Lower lobe of right lung (tissue), 2 donors: ENCODE data around the gene BEND7. TPM values are rescaled to one million over a fixed set of nuclear protein-coding genes. Genes with fewer than 3 reads are reported as not detected.

Experiments
- ATAC-seq, 2 donors: fragments of 200-7000 bp; cut with Tn5 transposase; one replicate each; pipeline ENCODE4 v1.9.1; 2020 to 2022; ENCODE audit warnings: mild to moderate bottlenecking in 2 of 2, moderate library complexity in 2 of 2
- DNase-seq: peaks from one replicate; pipeline ENCODE4 v3.0.0-alpha.2; 2020
- H3K27ac ChIP-seq: fragments of 200-600 bp; one replicate; pipeline ENCODE4 v1.8.0; 2022
- H3K27me3 ChIP-seq: fragments of 200-600 bp; one replicate; pipeline ENCODE4 v1.8.0; 2022; ENCODE audit warnings: low read depth
- H3K36me3 ChIP-seq: fragments of 200-600 bp; one replicate; pipeline ENCODE4 v1.8.0; 2022; ENCODE audit warnings: mild to moderate bottlenecking
- H3K4me1 ChIP-seq: fragments of 200-600 bp; one replicate; pipeline ENCODE4 v1.8.0; 2022
- H3K4me3 ChIP-seq: fragments of 200-600 bp; one replicate; pipeline ENCODE4 v1.8.0; 2022; ENCODE audit warnings: mild to moderate bottlenecking
- H3K9me3 ChIP-seq: fragments of 200-600 bp; one replicate; pipeline ENCODE4 v1.8.0; 2022
- CTCF ChIP-seq: fragments of 200-600 bp; IDR thresholded peaks from one replicate; pipeline ENCODE4 v1.8.0; 2022; ENCODE audit warnings: antibody characterized with exemption, mild to moderate bottlenecking
- intact Hi-C: fragments of 100-400 bp; cut with DNase I; formaldehyde crosslinking; loops from one replicate; pipeline ENCODE4 v1.11.0; 2022
- total RNA-seq: library from RNA; stranded (reverse); fragmentation: NEBNext Ultra II Directional; extraction: Animal tissue kit (Norgen Biotek cat#: 25700); gene quantifications from one replicate; pipeline ENCODE4 v1.2.1, GENCODE V29; 2021
- donor health status: DM: no; HTN: yes; CAD: no; lungs with severe emphysema.

Gene BEND7
- total RNA-seq, 1 donor from 2014 or later: 16.9 TPM

GRCh38 chr10:13527864-13528122 is 1.0 kb downstream of the BEND7 start:
- no peak for ATAC-seq
- no peaks in the 10 kb centered on the region for H3K36me3 ChIP-seq
- intact Hi-C loops: no loop called here
- H3K4me3 ChIP-seq: peak overlapping the region; percentile 62
- no peaks in the 10 kb centered on the region for H3K9me3 ChIP-seq
- peak overlapping the region; percentile 60 for H3K27ac ChIP-seq
- peaks cover 19% of the 10 kb centered on the region for H3K4me1 ChIP-seq
- H3K27me3 ChIP-seq: no peaks in the 10 kb centered on the region
- no peak for DNase-seq
- TF ChIP-seq CTCF: no peak

- Histone ChIP-seq H3K27ac (peak overlapping the region; percentile 60), H3K4me1 (peaks cover 19% of the 10 kb centered on the region), H3K4me3 (peak overlapping the region; percentile 62), H3K9me3 (no peaks in the 10 kb centered on the region), H3K27me3 (no peaks in the 10 kb centered on the region), H3K36me3 (peaks cover 6% of the 10 kb centered on the region)
- peak in 1 of 2 donors; percentile 56 for ATAC-seq
- DNase-seq: no peak
- intact Hi-C loops: no loop called here
- TF ChIP-seq CTCF: no peak
These were observed 1.6 kb downstream of the BEND7 start for GRCh38 chr10:13526948-13527863.

- Histone ChIP-seq H3K36me3 (peaks cover 8% of the 10 kb centered on the region), H3K27ac (no peak overlapping the region), H3K27me3 (no peaks in the 10 kb centered on the region), H3K4me1 (peaks cover 19% of the 10 kb centered on the region), H3K9me3 (no peaks in the 10 kb centered on the region), H3K4me3 (no peak overlapping the region)
- ATAC-seq: no peak
- intact Hi-C loops: no loop called here
- TF ChIP-seq CTCF: no peak
- DNase-seq: no peak
These were observed 3.2 kb downstream of the BEND7 start for GRCh38 chr10:13525663-13526062.

GRCh38 chr10:13521026-13521425 is 7.8 kb downstream of the BEND7 start:
- intact Hi-C loops: no loop called here
- no peak for ATAC-seq
- H3K27me3 ChIP-seq: no peaks in the 10 kb centered on the region
- H3K9me3 ChIP-seq: no peaks in the 10 kb centered on the region
- H3K27ac ChIP-seq: no peak overlapping the region
- no peaks in the 10 kb centered on the region for H3K4me1 ChIP-seq
- no peak overlapping the region for H3K4me3 ChIP-seq
- peaks cover 11% of the 10 kb centered on the region for H3K36me3 ChIP-seq
- no peak for TF ChIP-seq CTCF
- no peak for DNase-seq

- ATAC-seq (no peak), DNase-seq (no peak)
- Histone ChIP-seq H3K27me3 (no peaks in the 10 kb centered on the region), H3K27ac (no peak overlapping the region), H3K4me3 (no peak overlapping the region), H3K9me3 (no peaks in the 10 kb centered on the region), H3K36me3 (peaks cover 12% of the 10 kb centered on the region), H3K4me1 (no peaks in the 10 kb centered on the region)
- TF ChIP-seq CTCF: no peak
- intact Hi-C loops: no loop called here
These were observed 8.6 kb downstream of the BEND7 start for GRCh38 chr10:13520194-13520593.
